ENCODE measurements around the gene NQO2. TPM values are rescaled to one million over a fixed set of nuclear protein-coding genes. Genes with fewer than 3 reads are reported as not detected.

Gene NQO2
- total and polyA plus RNA-seq, 2 of the 13 experiments (the other 11 are each of a cell fraction or from before 2014, with no cell fraction given), result 32.2 to 56.5 TPM

GRCh38 chr6:2952557-2953095, 47.1 kb upstream of the NQO2 start (continued):
- TF ChIP-seq ZNF354B (CRISPR knock-in tag; IDR thresholded peaks at IDR 0.05), result no peak
- peak; percentile 87 for TF ChIP-seq SALL1 (CRISPR knock-in tag; IDR thresholded peaks at IDR 0.05)
- TF ChIP-seq GATAD1 (CRISPR knock-in tag; IDR thresholded peaks at IDR 0.05), result peak; percentile 63; the same call in 1 of the 2 replicates
- no peak for TF ChIP-seq ZNF597 (CRISPR knock-in tag; IDR thresholded peaks at IDR 0.05)
- TF ChIP-seq ZNF556 (CRISPR knock-in tag; IDR thresholded peaks at IDR 0.05; ENCODE audit: borderline replicate concordance), result peak; percentile 79; the same call in 1 of the 2 replicates
- TF ChIP-seq ASH2L (IDR thresholded peaks at IDR 0.05; ENCODE audit: insufficient read length, low read depth, low read length), result peak; percentile 77
- 0 out of 2 replicates have a peak, but pooled peaks have one; percentile 25 for TF ChIP-seq ZNF317 (CRISPR knock-in tag; IDR thresholded peaks at IDR 0.05)
- no peak for TF ChIP-seq TRAFD1 (CRISPR knock-in tag; IDR thresholded peaks at IDR 0.05; ENCODE audit: borderline replicate concordance)
- no peak for TF ChIP-seq LCORL (IDR thresholded peaks at IDR 0.05)
- peak; percentile 83; the same call in 1 of the 2 replicates for TF ChIP-seq LCORL (CRISPR knock-in tag; IDR thresholded peaks at IDR 0.05)
- no peak for TF ChIP-seq ZNF558 (CRISPR knock-in tag; IDR thresholded peaks at IDR 0.05; ENCODE audit: borderline replicate concordance)
- no peak for TF ChIP-seq ZBTB40 (IDR thresholded peaks at IDR 0.05)
- TF ChIP-seq ZBTB40 (CRISPR knock-in tag; IDR thresholded peaks at IDR 0.05), result no peak
- no peak for TF ChIP-seq JUNB (CRISPR knock-in tag; IDR thresholded peaks at IDR 0.05; ENCODE audit: borderline replicate concordance)
- 0 out of 2 replicates have a peak, but pooled peaks have one; percentile 54 for TF ChIP-seq ARNTL (CRISPR knock-in tag; IDR thresholded peaks at IDR 0.05)
- TF ChIP-seq ZNF256 (CRISPR knock-in tag; conservative IDR thresholded peaks at IDR 0.05), result 0 out of 2 replicates have a peak, but pooled peaks have one; percentile 52
- TF ChIP-seq KAT7 (CRISPR knock-in tag; IDR thresholded peaks at IDR 0.05; ENCODE audit: borderline replicate concordance), result peak; percentile 82; the same call in 1 of the 2 replicates
- TF ChIP-seq ZNF780A (CRISPR knock-in tag; IDR thresholded peaks at IDR 0.05), result no peak
